ENCODE results near the gene SMTNL2. TPM values are rescaled to one million over a fixed set of nuclear protein-coding genes. Genes with fewer than 3 reads are reported as not detected.

The SMTNL2 gene
- total and polyA plus RNA-seq, 9 of the 15 experiments (the other 6 are each of a cell fraction or from before 2014, with no cell fraction given), result not detected

DNA sequence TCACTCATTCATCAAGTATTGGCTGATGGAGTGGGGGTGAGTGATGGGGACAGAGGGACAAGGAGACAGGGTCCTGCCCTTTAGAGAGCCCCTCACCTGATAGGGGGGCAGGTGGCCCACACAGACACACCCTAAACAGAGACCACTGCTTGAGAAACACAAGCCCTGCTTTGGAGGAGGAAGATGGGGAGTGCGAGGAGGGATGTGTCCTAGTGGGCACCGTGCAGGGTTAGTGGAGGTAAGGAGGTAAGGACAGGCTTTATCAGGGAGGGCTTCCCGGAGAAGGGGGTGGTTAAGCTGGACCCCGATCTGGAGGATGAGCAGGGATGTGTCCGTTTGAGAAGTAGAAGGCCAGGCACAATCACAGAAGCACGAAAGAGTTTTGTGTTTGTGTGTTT, 8.2 kb upstream of the SMTNL2 start (continued):
- TF ChIP-seq, protein P1, sequence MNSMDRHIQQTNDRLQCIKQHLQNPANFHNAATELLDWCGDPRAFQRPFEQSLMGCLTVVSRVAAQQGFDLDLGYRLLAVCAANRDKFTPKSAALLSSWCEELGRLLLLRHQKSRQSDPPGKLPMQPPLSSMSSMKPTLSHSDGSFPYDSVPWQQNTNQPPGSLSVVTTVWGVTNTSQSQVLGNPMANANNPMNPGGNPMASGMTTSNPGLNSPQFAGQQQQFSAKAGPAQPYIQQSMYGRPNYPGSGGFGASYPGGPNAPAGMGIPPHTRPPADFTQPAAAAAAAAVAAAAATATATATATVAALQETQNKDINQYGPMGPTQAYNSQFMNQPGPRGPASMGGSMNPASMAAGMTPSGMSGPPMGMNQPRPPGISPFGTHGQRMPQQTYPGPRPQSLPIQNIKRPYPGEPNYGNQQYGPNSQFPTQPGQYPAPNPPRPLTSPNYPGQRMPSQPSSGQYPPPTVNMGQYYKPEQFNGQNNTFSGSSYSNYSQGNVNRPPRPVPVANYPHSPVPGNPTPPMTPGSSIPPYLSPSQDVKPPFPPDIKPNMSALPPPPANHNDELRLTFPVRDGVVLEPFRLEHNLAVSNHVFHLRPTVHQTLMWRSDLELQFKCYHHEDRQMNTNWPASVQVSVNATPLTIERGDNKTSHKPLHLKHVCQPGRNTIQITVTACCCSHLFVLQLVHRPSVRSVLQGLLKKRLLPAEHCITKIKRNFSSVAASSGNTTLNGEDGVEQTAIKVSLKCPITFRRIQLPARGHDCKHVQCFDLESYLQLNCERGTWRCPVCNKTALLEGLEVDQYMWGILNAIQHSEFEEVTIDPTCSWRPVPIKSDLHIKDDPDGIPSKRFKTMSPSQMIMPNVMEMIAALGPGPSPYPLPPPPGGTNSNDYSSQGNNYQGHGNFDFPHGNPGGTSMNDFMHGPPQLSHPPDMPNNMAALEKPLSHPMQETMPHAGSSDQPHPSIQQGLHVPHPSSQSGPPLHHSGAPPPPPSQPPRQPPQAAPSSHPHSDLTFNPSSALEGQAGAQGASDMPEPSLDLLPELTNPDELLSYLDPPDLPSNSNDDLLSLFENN (IDR thresholded peaks at IDR 0.05; ENCODE audit: low read depth in 2 of 2, low read length in 2 of 2), result no peak
- TF ChIP-seq KDM2B (CRISPR knock-in tag; IDR thresholded peaks at IDR 0.05) (no peak), HLTF (IDR thresholded peaks at IDR 0.05) (no peak), PHF21A (IDR thresholded peaks at IDR 0.05; ENCODE audit: borderline replicate concordance, low read depth) (no peak), CEBPB (tag; IDR thresholded peaks at IDR 0.05) (no peak), ZNF232 (CRISPR knock-in tag; IDR thresholded peaks at IDR 0.05) (no peak)

DNA sequence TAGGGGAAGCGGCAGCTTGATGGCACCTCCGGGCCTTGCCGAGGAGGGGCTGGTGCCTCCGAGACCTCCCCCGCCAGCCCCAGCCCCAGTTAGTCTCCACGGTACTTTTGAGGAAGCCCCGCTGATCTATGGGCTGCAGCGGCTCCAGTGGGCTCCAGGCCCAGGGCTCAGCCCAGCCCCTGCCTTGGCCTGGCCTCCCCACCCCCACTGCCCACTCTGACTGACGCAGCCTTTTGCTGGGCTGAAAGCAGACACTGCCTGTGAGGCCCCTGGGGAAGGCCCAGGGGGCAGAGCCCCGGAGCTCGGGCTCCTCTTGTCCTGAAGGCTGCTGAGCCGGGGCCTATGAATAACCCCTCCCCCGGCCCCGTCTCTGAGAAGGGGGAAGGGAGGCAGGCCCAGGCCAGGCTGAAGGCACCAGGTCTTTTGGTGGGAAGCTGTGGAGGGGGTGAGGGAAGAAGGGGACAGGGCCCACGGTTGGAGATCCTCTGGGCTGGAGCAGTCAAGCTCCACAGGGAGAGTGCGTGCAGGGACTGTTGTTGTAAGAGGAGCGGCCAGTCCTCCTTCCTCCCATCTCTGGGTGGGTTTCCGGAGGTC, 7.5 kb upstream of the SMTNL2 start:
- BruUV-seq (replicated peaks), result no TSS peak
- in situ Hi-C loops (cut with MboI) (no loop called here), intact Hi-C loops (cut with micrococcal nuclease) (no loop called here)
- H3K9me1 ChIP-seq (ENCODE audit: control insufficient read depth, insufficient read depth, low read length), result no peaks in the 10 kb centered on the region
- 13% methylated on average over 12 of the region's 18 CpGs for WGBS (ENCODE audit: insufficient coverage, low coverage, missing lambda C conversion rate)
- no peak overlapping the region for H3K4me3 ChIP-seq
- CTCF ChIA-PET (ENCODE audit: low intra/inter-chr PET ratio), result no interaction called here
- H3K4me2 ChIP-seq (ENCODE audit: insufficient read depth, low read length), result no peak overlapping the region
- H4K20me1 ChIP-seq (replicated peaks; ENCODE audit: control insufficient read depth, insufficient read depth, low read length), result no peaks in the 10 kb centered on the region
- no peaks in the 10 kb centered on the region for H3K36me3 ChIP-seq (ENCODE audit: control insufficient read depth, insufficient read depth, low read length)
- ATAC-seq (no peak), DNase-seq (ENCODE audit: extremely low read depth in 1 of 4, low spot score in 3 of 4) (no peak), FAIRE-seq (no peak)
- H3K4me1 ChIP-seq (replicated peaks in 1 of 2; ENCODE audit: control insufficient read depth in 2 of 2, insufficient read depth in 2 of 2, low read length in 2 of 2), result peaks cover 0 to 12% of the 10 kb centered on the region in 2 experiments; a peak in 2 of 5 replicates
- POLR2A ChIA-PET, result interaction anchor here (0.6 kb wide), 2 partner anchors 49 to 88 kb away, joined by 3 read pairs; no protein-coding TSS in a partner anchor
- no peak overlapping the region for H2AFZ ChIP-seq (ENCODE audit: low read depth, low read length)
- H3K27me3 ChIP-seq (ENCODE audit: control insufficient read depth in 2 of 2, insufficient read depth in 2 of 2, low read length in 2 of 2), result peaks cover 3 to 51% of the 10 kb centered on the region in 2 experiments
- H3K27ac ChIP-seq (ENCODE audit: extremely low read depth, low read depth, low read length), result no peak overlapping the region
- H3K9me3 ChIP-seq (replicated peaks; ENCODE audit: control insufficient read depth, insufficient read depth, low read depth, low read length), result no peaks in the 10 kb centered on the region
- no peak overlapping the region for H3K9ac ChIP-seq (ENCODE audit: insufficient read depth in 1 of 2, low read depth in 2 of 2, low read length in 2 of 2)
- no peaks in the 10 kb centered on the region for H3K79me2 ChIP-seq (ENCODE audit: control insufficient read depth, insufficient read depth, low read length)
